K562 (cell line): Measurements from ENCODE around the gene UNC5C.

Experiments
- ARNT ChIP-seq, 2 experiments: fragments of 450-650 bp; IDR thresholded peaks; 2 replicates each; pipeline ENCODE4 v1.6.1; 2016; ENCODE audit warnings: mild to moderate bottlenecking in 1 of 2
- CBFB ChIP-seq: sonication (generic); formaldehyde crosslinking; IDR thresholded peaks from 2 replicates; pipeline ENCODE4 v1.4.0; 2020; ENCODE audit warnings: mild to moderate bottlenecking, missing genetic modification reagents
- EP300 ChIP-seq: IDR thresholded peaks from 2 replicates; pipeline ENCODE4 v1.6.1; 2012; ENCODE audit warnings: low read length, improper control_type of control experiment
- HDAC2 ChIP-seq: fragments of 450-650 bp; IDR thresholded peaks from 2 replicates; pipeline ENCODE4 v1.6.1; 2016; ENCODE audit warnings: mild to moderate bottlenecking
- RNF2 ChIP-seq: sonication (generic); IDR thresholded peaks from 2 replicates; pipeline ENCODE4 v1.6.1; 2016
- RUNX1 ChIP-seq: sonication (generic); IDR thresholded peaks from 2 replicates; pipeline ENCODE4 v1.6.1; 2016; ENCODE audit warnings: antibody characterized with exemption, low read depth
- SP1 ChIP-seq: sonication (generic); formaldehyde crosslinking; IDR thresholded peaks from 2 replicates; pipeline ENCODE4 v1.8.1; 2022; ENCODE audit warnings: mild to moderate bottlenecking, missing genetic modification reagents
- TGIF2 ChIP-seq: sonication (generic); formaldehyde crosslinking; IDR thresholded peaks from 2 replicates; pipeline ENCODE4 v1.8.1; 2022; ENCODE audit warnings: mild to moderate bottlenecking, missing genetic modification reagents, moderate library complexity
- ZNF274 ChIP-seq: IDR thresholded peaks from 2 replicates; pipeline ENCODE4 v1.6.1; 2011; ENCODE audit warnings: low read depth, mild to moderate bottlenecking, low read length, moderate library complexity, borderline replicate concordance
- ZNF561 ChIP-seq: fragments of 450-650 bp; formaldehyde crosslinking; conservative IDR thresholded peaks from 2 replicates; pipeline ENCODE4 v1.4.0; 2020; ENCODE audit warnings: mild to moderate bottlenecking, moderate library complexity
- TF ChIP-seq, protein P1 (sequence below), 3 experiments: IDR thresholded peaks in 2 of 3; conservative IDR thresholded peaks in 1 of 3; 2 replicates each; pipeline ENCODE4 v1.5.1; 2011 to 2012; ENCODE audit warnings: low read length in 3 of 3, mild to moderate bottlenecking in 3 of 3, control low read depth in 2 of 3, improper control_type of control experiment in 1 of 3, inconsistent platforms in 1 of 3, low read depth in 1 of 3, mixed read lengths in 1 of 3, moderate library complexity in 1 of 3; ENCODE audit not compliant: insufficient read depth in 2 of 3
- TF ChIP-seq, protein P2 (sequence below), 2 experiments: IDR thresholded peaks in 1 of 2; conservative IDR thresholded peaks in 1 of 2; 2 replicates each; pipeline ENCODE4 v1.6.1; 2016; ENCODE audit warnings: low read depth in 2 of 2, mild to moderate bottlenecking in 1 of 2, missing compliant biosample characterization in 1 of 2, missing genetic modification characterization in 1 of 2, moderate library complexity in 1 of 2
- TF ChIP-seq, protein P3 (sequence below): sonication (generic); formaldehyde crosslinking; IDR thresholded peaks from 2 replicates; pipeline ENCODE4 v1.8.1; 2023; ENCODE audit warnings: mild to moderate bottlenecking, missing genetic modification reagents, moderate library complexity
- TF ChIP-seq, protein P4 (sequence below), 2 experiments: fragments of 450-650 bp; IDR thresholded peaks; 2 replicates each; pipeline ENCODE4 v1.6.1; 2016; ENCODE audit warnings: mild to moderate bottlenecking in 2 of 2, borderline replicate concordance in 1 of 2, low read depth in 1 of 2, moderate library complexity in 1 of 2

DNA sequence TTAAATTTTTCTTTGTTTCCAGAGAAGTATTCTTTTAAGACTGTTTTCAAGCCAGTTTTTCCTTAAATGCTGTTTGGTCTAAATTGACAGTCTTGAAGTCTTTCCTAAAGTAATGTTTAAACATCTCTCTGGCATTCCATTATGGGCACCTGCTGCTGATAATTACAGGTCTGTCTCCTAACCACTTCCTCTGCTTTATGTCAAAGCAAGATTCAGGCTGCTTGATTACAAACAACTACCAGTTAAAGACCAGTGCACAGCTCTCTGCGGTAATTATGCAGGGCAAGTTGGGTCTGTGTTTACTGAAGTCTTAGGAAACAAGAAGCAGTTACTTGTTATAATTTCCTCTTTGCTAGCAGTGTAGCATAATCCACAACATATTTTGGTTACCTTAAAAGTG is 17.6 kb downstream of the UNC5C start:
- TF ChIP-seq RUNX1, result no peak
- TF ChIP-seq, protein P1, sequence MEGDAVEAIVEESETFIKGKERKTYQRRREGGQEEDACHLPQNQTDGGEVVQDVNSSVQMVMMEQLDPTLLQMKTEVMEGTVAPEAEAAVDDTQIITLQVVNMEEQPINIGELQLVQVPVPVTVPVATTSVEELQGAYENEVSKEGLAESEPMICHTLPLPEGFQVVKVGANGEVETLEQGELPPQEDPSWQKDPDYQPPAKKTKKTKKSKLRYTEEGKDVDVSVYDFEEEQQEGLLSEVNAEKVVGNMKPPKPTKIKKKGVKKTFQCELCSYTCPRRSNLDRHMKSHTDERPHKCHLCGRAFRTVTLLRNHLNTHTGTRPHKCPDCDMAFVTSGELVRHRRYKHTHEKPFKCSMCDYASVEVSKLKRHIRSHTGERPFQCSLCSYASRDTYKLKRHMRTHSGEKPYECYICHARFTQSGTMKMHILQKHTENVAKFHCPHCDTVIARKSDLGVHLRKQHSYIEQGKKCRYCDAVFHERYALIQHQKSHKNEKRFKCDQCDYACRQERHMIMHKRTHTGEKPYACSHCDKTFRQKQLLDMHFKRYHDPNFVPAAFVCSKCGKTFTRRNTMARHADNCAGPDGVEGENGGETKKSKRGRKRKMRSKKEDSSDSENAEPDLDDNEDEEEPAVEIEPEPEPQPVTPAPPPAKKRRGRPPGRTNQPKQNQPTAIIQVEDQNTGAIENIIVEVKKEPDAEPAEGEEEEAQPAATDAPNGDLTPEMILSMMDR (IDR thresholded peaks at IDR 0.05 in 2 of 3, conservative IDR thresholded peaks at IDR 0.05 in 1 of 3; ENCODE audit: insufficient read depth in 2 of 3, low read depth in 1 of 3, low read length in 3 of 3), result no peak
- TF ChIP-seq, protein P2, sequence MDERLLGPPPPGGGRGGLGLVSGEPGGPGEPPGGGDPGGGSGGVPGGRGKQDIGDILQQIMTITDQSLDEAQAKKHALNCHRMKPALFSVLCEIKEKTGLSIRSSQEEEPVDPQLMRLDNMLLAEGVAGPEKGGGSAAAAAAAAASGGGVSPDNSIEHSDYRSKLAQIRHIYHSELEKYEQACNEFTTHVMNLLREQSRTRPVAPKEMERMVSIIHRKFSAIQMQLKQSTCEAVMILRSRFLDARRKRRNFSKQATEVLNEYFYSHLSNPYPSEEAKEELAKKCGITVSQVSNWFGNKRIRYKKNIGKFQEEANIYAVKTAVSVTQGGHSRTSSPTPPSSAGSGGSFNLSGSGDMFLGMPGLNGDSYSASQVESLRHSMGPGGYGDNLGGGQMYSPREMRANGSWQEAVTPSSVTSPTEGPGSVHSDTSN (CRISPR knock-in tag; IDR thresholded peaks at IDR 0.05; ENCODE audit: low read depth), result no peak
- TF ChIP-seq, protein P2 (tag; conservative IDR thresholded peaks at IDR 0.05; ENCODE audit: low read depth), result no peak
- TF ChIP-seq ZNF561 (CRISPR knock-in tag), result no peak
- no peak for TF ChIP-seq HDAC2
- no peak for TF ChIP-seq SP1
- no peak for TF ChIP-seq TGIF2 (CRISPR knock-in tag)
- no peak for TF ChIP-seq EP300
- no peak for TF ChIP-seq CBFB
- TF ChIP-seq ARNT (IDR thresholded peaks at IDR 0.05), result no peak
- TF ChIP-seq RNF2, result no peak
- TF ChIP-seq, protein P3, sequence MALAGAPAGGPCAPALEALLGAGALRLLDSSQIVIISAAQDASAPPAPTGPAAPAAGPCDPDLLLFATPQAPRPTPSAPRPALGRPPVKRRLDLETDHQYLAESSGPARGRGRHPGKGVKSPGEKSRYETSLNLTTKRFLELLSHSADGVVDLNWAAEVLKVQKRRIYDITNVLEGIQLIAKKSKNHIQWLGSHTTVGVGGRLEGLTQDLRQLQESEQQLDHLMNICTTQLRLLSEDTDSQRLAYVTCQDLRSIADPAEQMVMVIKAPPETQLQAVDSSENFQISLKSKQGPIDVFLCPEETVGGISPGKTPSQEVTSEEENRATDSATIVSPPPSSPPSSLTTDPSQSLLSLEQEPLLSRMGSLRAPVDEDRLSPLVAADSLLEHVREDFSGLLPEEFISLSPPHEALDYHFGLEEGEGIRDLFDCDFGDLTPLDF (CRISPR knock-in tag), result no peak
- TF ChIP-seq ZNF274, result no peak
- TF ChIP-seq, protein P4, sequence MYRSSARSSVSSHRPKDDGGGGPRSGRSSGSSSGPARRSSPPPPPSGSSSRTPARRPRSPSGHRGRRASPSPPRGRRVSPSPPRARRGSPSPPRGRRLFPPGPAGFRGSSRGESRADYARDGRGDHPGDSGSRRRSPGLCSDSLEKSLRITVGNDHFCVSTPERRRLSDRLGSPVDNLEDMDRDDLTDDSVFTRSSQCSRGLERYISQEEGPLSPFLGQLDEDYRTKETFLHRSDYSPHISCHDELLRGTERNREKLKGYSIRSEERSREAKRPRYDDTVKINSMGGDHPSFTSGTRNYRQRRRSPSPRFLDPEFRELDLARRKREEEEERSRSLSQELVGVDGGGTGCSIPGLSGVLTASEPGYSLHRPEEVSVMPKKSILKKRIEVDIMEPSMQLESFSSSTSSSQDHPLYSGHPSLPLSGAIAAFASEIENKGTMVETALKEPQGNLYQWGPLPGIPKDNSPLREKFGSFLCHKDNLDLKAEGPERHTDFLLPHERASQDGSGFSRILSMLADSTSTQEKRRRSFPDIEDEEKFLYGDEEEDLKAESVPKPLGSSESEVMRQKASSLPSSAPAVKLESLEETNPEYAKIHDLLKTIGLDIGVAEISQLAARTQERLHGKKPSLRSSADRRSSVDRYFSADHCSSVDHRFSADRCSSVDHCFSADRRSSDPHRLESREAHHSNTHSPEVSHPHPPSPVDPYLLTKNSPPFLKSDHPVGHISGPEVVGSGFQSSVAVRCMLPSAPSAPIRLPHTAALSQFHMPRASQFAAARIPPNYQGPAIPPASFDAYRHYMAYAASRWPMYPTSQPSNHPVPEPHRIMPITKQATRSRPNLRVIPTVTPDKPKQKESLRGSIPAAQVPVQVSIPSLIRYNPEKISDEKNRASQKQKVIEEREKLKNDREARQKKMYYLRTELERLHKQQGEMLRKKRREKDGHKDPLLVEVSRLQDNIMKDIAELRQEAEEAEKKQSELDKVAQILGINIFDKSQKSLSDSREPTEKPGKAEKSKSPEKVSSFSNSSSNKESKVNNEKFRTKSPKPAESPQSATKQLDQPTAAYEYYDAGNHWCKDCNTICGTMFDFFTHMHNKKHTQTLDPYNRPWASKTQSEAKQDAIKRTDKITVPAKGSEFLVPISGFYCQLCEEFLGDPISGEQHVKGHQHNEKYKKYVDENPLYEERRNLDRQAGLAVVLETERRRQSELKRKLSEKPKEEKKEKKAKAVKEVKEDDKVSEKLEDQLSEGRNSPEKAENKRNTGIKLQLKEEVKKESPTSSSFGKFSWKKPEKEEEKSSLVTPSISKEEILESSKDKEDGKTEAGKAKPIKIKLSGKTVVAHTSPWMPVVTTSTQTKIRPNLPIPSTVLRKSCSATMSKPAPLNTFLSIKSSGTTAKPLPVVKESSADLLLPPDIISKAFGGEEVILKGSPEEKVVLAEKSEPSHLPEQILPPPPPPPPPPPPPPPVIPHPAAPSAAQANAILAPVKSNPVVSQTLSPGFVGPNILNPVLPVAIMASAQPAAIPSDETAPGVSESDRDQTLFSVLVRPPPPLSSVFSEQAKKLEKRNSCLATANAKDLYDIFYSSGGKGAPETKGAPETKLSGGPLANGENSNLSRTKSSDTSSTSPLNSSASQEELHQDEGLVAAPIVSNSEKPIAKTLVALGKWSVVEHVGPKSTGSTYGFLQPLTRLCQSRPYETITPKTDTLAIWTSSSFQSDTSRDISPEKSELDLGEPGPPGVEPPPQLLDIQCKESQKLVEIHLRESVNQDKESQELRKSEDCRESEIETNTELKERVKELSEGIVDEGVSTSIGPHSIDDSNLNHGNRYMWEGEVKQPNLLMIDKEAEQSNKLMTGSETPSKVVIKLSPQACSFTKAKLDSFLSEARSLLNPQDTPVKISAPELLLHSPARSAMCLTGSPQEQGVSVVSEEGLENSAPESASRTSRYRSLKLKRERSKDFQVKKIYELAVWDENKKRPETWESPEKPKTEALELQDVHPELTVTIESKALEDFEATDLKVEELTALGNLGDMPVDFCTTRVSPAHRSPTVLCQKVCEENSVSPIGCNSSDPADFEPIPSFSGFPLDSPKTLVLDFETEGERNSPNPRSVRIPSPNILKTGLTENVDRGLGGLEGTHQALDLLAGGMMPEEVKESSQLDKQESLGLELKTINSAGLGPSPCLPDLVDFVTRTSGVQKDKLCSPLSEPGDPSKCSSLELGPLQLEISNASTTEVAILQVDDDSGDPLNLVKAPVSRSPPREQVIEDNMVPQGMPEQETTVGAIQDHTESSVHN (IDR thresholded peaks at IDR 0.05; ENCODE audit: borderline replicate concordance in 1 of 2, low read depth in 1 of 2), result no peak
